Activated CD4-positive, alpha-beta T cell treated with anti-CD3 and anti-CD28 coated beads, Interleukin-2, amount 50 U/mL, for 4 hours (primary cell): ENCODE results near the gene RAB7B.
"Not testable (repeated sequence)": the region's sequence is repeated elsewhere in the genome, so short reads cannot be mapped to it uniquely, and the experiment has no call there.

Experiments used
- DNase-seq, 2 experiments: peaks; one replicate each; pipeline ENCODE4 v3.0.0-alpha.2; 2020

The RAB7B gene

GRCh38 chr1:206002871-206003801 is at the start of gene RAB7B:
RAB7B (minus strand) TSS chr1:206003395; CDS start chr1:205994135, 9,260 bp downstream.
- DNase-seq, result no peak

GRCh38 chr1:206052231-206052865 is 49.2 kb upstream of the RAB7B start:
- not testable (repeated sequence) for DNase-seq

- DNase-seq, result peak; percentile 34 to 48
Measured at GRCh38 chr1:206050655-206051235, 47.5 kb upstream of the RAB7B start.

DNA sequence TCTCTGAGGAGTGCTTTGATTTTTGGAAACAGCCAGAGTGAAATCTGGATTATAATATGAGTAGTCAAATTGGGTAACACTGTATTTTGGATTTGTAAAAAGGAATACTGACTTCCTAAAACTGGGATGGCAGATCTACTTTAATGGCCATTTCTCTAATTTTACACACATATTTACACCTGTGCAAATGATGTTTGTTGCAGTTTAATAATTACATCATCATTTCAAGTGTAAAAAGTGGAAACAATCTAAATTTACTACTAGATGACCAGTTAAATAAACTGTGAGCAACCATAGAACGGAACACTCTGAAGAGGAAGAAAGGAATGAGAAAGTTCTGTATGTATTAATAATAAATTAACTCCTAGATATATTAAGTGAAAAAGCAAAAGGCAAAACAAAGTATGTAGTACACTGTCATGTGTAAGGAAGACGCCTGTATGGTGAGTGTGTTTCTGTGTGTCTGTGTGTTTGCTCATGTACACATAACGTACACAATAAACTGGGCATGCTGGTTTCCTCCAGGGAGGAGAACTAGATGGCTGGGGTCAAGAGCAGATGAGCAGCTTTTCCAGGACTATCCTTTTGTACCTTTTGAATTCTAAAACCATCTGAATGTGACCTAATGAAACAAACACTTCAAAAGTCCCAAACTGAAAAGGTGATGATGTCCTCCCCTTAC is 46.9 kb upstream of the RAB7B start:
- DNase-seq, result no peak

DNA sequence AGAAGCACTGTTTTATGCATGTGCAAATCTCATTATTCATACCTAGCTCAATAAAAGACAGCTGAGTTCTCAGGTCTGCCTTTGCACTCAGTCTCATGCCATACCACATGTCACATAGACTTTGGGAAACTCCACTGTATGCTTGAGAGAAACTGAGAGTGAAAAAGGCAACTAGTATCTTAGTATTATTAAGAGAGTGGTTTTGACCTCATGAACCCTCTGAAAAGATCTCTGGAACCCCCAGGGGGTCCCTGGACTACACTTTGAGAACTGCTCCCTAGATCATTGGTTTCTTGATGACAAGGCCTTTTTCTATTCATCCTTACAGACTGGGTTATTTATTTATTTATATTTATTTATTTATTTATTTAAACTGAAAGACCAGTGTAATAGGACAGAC is 46.1 kb upstream of the RAB7B start:
- no peak for DNase-seq

GRCh38 chr1:206048582-206048981 is 45.4 kb upstream of the RAB7B start:
- no peak for DNase-seq

DNA sequence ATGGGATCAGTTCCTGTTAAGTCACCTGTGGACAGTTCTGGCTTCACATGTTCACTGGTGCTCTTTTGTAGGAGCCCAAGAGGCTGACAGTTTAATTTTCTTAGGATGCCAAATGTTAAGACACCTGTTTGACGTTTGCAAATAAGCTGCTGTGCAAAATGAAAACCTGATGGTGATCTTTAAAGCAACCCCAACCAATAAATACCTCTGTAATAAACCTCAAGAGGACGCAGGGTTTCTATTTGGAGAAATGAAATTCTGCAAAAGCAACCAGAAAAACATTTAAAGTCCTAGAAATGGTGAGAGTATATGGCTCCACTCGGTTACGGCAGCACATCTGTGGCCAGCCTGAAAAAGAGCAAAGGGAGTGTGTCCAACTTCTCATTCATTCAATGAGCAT is 44.1 kb upstream of the RAB7B start:
- no peak for DNase-seq

DNA sequence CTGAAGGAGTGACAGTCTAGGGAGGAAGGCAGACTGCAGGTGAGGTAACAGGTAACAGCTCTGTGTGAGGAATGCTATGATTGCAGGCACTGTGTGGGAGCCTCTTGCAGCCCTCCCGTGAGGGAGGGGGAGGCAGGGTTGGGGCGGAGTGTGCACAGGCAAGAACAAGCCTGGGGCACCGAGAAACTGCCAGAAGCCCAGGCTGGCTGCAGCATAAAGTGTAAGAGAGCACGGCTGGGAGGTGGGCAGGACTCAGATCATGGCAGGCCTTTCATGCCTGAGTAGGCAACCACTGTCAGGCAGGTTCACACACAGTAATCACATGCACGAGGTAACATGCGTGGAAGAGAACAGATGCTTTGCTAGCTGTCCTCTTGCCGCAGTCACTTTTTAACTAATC is 38.4 kb upstream of the RAB7B start:
- no peak for DNase-seq

GRCh38 chr1:206040328-206040727 is 37.1 kb upstream of the RAB7B start:
- DNase-seq, result no peak

DNA sequence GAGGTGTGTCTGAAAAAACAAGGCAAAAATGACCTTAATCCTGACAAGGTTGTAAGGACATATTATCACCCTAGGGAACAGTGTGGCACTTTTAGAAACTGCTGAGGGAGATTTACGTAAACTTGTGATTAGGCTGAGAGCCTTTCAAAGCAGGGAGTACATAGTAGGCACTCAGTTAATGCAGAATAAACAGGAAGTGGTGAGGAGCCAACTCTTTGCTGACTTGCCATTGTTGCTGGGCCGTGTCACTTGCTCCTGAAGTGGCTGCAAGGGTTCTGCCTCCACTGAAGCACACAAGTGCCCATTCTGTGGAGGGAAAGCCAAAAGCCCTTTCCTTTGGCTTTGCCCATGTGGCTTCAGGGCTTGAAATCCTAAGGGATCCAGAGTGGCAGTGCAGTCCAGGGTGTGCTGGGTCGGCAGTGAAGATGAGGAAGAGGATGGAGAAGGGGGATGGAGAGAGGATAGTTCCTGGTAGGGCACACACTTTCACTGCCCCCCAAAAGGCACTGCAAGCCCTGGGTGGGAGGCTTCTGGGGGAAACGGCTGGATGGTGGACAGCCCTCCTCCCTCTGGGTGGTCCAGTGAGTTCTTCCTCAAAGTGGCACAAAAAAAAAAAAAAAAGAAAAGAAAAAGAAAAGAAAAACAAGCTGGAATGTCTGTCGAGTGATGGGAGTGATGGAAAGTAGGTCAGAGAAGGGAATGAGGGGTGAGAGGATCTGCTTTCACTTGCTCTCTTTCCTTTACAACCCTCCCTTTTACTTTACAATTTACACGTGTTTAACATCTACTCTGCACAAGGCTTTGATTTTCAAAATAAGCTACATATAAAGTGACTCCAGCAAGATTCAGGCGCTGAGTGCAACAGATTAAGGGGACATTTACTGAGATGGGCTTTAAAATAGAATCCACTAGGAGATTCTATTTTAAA is 36.1 kb upstream of the RAB7B start:
- no peak for DNase-seq

DNA sequence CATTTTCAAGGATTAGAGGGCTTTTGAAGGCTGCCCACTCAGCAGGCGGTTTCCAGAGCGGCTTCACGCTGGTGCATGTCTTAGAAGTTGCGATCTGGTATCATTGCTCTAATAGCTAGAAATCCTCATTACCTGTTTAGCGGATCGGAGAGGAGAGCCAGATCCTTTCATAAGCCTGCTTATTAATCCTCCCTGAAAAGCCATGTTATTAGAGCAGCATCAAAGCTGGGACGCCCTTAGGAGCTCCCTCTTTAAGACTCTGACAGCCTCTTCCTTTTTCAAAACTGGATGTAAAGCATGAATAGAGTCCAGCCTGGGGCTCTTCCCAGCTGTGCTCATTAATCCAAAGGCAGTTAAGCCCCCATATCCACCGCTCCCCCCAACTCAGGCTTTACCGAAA is 34.4 kb upstream of the RAB7B start:
- DNase-seq, result no peak

DNA sequence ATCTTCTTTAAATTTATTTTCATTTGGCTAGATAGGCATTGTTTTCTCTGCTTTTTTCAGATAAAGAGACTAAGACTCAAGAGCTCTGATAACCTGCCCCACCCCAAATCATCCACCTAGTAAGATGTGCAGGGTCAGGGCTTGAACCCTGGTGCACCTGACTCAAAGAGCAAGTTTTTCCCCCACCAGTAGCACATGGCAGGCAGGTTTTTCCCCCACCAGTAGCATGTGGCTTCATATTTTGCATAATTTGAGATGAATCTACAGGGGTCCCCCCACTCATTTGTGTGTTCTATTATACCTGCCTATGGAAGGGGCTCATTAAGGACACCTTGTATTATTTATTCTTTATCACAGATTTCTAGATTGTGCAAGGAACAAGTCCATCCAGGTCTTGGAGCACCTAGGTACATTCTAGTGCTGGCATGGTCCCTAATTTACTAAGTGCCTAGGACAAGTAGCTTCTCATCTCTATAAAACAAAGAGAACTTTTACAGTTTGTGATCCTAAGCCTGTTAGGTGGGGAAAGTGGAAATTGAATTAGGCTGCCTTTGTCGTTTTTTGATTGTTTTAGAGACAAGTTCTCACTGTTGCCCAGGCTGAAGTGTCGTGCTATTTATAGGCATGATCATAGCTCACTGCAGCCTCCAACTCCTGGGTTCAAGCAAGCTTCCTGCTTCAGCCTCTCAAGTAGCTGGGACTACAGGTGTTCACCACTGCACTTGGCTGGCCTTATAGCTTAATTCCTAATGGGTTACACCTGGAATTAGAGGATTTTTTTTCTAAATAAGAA is 33.7 kb upstream of the RAB7B start:
- DNase-seq, result no peak

- DNase-seq, result no peak
Measured at GRCh38 chr1:206035027-206035426, 31.8 kb upstream of the RAB7B start.

DNA sequence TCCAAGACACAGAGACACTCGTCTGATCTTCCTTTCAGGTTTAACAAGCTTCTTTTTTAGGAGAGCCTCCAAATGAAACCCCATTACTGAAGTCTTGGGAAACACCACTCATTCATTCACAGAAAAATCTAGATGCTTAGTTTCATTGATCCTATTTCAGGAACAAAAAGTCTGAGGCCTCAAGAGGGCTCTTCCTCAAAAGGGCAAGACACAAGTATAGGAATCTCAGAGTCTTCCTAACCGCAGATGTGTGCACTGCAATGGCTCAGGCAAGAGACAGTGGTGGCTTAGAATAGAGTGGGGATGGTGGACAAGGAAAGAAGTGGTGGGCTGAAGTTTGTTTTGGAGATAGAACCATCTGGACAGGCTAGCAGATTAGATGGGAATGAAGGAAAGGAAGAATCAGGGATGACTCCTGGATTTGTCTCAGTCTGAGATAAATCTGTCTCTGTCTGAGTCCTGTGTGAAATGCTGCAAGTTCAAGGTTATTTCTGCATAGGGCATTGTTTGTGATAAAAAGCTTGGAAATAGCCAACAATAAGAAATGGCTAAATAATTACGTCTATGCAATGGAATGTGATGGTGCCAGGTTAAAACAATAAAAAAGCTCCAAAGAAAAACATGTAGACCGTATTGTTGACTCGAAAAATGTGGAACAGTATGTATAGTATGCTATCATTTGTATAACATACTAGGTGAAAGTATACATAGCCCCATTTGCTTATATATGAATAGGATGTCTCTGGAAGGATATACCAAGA is 29.4 kb upstream of the RAB7B start:
- no peak for DNase-seq

- peak; percentile 52 to 60 for DNase-seq
Measured at GRCh38 chr1:206030714-206031113, 27.5 kb upstream of the RAB7B start.

DNA sequence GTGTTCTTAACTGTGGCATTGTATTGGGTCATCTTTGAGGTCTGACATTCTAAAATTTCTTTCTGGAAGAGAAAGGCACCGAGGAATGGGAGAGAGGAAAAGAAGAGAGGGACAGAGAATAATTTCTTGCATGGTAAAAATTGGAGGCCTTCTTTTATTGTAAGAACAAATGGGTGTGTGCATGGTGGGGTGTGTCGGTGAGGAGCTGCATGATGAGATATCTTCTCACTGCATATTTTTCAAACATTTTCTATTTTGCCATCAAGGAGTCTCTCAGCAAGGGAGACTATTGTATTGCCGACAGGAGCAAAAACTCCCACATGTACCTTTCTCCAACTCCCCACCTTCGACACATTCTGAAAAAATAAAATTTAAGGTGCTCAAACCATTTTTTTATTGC is 27.0 kb upstream of the RAB7B start:
- no peak for DNase-seq

- DNase-seq, result no peak
Measured at GRCh38 chr1:206029484-206029883, 26.3 kb upstream of the RAB7B start.

GRCh38 chr1:206025283-206025820 is 22.2 kb upstream of the RAB7B start:
- DNase-seq, result no peak

DNA sequence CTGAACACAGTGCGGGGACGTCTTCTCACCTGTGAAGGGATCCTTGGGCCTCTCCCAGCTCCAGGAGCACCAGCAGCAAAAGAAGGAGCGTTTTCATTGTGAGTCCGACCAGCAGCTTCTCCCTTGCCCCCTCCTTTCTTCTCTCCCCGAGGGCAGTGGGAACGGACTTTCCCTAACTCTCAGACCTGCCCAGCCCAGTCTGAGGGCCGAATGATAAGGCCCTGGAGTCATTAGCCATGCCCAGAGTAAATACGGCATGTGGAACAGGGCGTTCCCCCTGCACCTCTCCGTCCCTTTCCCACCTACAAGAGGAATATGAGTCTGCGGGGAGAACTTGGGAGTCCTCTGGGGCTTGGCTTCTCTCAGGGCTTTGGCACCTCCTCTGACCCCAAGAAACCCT is 20.5 kb upstream of the RAB7B start, which contains the start of gene CTSE:
TSS of gene CTSE (minus strand) at position 201 of the 400 bp plus-strand sequence. CDS start at position 97, 104 bp downstream.
- no peak for DNase-seq

DNA sequence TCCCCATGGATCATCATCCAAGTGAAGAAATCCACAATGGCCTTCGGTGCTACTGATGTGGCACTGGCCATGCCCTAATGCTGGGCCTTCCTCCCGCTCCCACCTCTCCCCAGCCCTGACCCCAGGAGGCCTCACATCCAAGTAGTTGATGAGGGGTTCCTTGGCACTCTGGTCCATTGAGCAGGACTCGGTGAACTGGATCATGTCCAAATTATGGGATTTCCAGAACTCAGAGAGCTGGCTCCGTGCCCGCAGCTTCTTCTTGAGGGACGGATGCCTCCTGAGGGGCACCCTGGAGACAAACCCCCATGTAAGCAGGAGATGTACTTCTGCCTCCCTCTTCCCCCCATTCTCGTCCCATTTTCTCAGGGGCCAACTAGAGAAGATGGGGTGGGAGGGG is 19.6 kb upstream of the RAB7B start:
- no peak for DNase-seq
